ENCODE data around the gene PTCD2.

Gene PTCD2

DNA sequence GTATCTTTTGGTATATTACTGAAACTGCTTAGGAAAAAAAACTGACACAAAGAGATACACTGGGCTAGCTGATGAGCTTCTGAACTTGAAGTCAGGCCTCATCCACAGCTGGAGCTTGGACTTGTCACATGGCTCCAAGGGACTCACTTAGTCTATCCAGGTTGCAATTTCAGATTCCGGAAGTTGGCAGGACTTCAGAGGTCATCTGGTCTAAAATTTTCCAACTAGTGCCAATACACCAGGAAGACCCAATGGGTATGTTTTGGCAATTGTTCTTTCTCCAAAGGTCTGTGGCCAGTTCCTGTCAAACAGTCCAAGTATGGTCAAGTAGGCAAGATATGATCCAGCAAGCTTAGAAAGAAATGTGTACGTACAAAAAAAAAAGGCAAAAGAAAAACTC is 36.8 kb upstream of the PTCD2 start:
- TF ChIP-seq SPI1 (IDR thresholded peaks at IDR 0.05; ENCODE audit: low read depth, low read length) = no peak
- no peak for TF ChIP-seq POU2F2 (IDR thresholded peaks at IDR 0.05; ENCODE audit: low read depth, low read length)
- no peak for TF ChIP-seq TAF1 (IDR thresholded peaks at IDR 0.05; ENCODE audit: low read depth, low read length)
- TF ChIP-seq POLR2AphosphoS5 (IDR thresholded peaks at IDR 0.05; ENCODE audit: low read depth, low read length) = no peak
- no peak for TF ChIP-seq PAX5 (IDR thresholded peaks at IDR 0.05; ENCODE audit: insufficient read depth, low read length, severe bottlenecking)
- no peak for TF ChIP-seq POLR2A (IDR thresholded peaks at IDR 0.05; ENCODE audit: low read depth, low read length)
- FAIRE-seq (no peak), DNase-seq (ENCODE audit: insufficient read length, low spot score) (no peak)

DNA sequence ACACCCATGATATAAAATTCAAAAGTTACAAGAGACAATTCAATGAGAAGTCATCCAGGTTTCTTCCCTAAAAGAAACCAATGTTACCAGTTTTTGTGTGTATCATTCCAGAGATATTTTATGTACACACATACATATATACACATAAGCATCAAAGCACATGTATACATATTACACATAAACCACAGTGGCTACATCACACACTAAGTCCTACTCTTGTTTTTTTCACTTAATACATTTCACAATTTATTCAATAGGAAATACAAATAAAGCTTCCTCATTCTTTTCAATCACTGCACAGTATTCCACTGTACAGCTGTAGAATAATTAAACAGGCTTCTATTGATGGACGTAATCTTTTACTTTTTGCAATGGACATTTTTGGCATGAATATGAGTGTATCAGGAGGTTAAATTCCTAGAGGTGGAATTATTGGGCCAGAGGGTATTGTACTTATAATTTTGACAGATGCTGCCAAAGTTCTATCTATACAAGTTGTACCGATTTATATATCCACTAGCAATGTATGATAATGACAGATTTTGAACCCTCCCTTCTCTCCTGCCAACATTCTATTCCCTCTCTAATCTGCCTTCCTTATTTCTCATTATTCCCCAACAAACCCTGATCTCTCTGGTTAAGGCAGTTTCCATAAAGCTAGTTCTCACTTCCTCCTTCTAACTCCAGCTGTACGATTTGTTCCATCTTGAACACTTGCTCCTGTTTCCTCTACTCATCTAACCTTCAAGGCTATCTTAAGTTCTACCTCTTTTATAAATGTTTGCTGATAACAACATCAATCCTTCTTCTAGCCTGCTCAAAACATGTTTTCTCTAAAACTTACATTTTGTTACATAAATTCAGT is 35.4 kb upstream of the PTCD2 start:
- DNase-seq (ENCODE audit: insufficient read length, low spot score) (no peak), FAIRE-seq (peak; percentile 67)
- TF ChIP-seq POLR2A (IDR thresholded peaks at IDR 0.05; ENCODE audit: low read depth, low read length) (no peak), TAF1 (IDR thresholded peaks at IDR 0.05; ENCODE audit: low read depth, low read length) (no peak), SPI1 (IDR thresholded peaks at IDR 0.05; ENCODE audit: low read depth, low read length) (peak; percentile 88)

GRCh38 chr5:72285424-72285821 is 34.8 kb upstream of the PTCD2 start:
- no peak for DNase-seq (ENCODE audit: insufficient read length, low spot score)
- peak; percentile 55 for FAIRE-seq
- TF ChIP-seq PAX5 (IDR thresholded peaks at IDR 0.05; ENCODE audit: insufficient read depth, low read length, severe bottlenecking) (no peak), POLR2AphosphoS5 (IDR thresholded peaks at IDR 0.05; ENCODE audit: low read depth, low read length) (no peak), POLR2A (IDR thresholded peaks at IDR 0.05; ENCODE audit: low read depth, low read length) (no peak), SPI1 (IDR thresholded peaks at IDR 0.05; ENCODE audit: low read depth, low read length) (no peak), POU2F2 (IDR thresholded peaks at IDR 0.05; ENCODE audit: low read depth, low read length) (no peak), TAF1 (IDR thresholded peaks at IDR 0.05; ENCODE audit: low read depth, low read length) (no peak)

- DNase-seq (ENCODE audit: insufficient read length, low spot score) (no peak), FAIRE-seq (no peak)
- TF ChIP-seq SPI1 (IDR thresholded peaks at IDR 0.05; ENCODE audit: low read depth, low read length) (no peak), TAF1 (IDR thresholded peaks at IDR 0.05; ENCODE audit: low read depth, low read length) (no peak), PAX5 (IDR thresholded peaks at IDR 0.05; ENCODE audit: insufficient read depth, low read length, severe bottlenecking) (no peak), POU2F2 (IDR thresholded peaks at IDR 0.05; ENCODE audit: low read depth, low read length) (no peak), POLR2A (IDR thresholded peaks at IDR 0.05; ENCODE audit: low read depth, low read length) (no peak), POLR2AphosphoS5 (IDR thresholded peaks at IDR 0.05; ENCODE audit: low read depth, low read length) (no peak)
These were observed 33.4 kb upstream of the PTCD2 start for GRCh38 chr5:72286798-72287197.

- TF ChIP-seq TAF1 (IDR thresholded peaks at IDR 0.05; ENCODE audit: low read depth, low read length) (no peak), POU2F2 (IDR thresholded peaks at IDR 0.05; ENCODE audit: low read depth, low read length) (no peak), POLR2AphosphoS5 (IDR thresholded peaks at IDR 0.05; ENCODE audit: low read depth, low read length) (no peak), PAX5 (IDR thresholded peaks at IDR 0.05; ENCODE audit: insufficient read depth, low read length, severe bottlenecking) (no peak), SPI1 (IDR thresholded peaks at IDR 0.05; ENCODE audit: low read depth, low read length) (no peak), POLR2A (IDR thresholded peaks at IDR 0.05; ENCODE audit: low read depth, low read length) (no peak)
- DNase-seq (ENCODE audit: insufficient read length, low spot score) (no peak), FAIRE-seq (no peak)
These were observed 31.2 kb upstream of the PTCD2 start for GRCh38 chr5:72288924-72289323.

DNA sequence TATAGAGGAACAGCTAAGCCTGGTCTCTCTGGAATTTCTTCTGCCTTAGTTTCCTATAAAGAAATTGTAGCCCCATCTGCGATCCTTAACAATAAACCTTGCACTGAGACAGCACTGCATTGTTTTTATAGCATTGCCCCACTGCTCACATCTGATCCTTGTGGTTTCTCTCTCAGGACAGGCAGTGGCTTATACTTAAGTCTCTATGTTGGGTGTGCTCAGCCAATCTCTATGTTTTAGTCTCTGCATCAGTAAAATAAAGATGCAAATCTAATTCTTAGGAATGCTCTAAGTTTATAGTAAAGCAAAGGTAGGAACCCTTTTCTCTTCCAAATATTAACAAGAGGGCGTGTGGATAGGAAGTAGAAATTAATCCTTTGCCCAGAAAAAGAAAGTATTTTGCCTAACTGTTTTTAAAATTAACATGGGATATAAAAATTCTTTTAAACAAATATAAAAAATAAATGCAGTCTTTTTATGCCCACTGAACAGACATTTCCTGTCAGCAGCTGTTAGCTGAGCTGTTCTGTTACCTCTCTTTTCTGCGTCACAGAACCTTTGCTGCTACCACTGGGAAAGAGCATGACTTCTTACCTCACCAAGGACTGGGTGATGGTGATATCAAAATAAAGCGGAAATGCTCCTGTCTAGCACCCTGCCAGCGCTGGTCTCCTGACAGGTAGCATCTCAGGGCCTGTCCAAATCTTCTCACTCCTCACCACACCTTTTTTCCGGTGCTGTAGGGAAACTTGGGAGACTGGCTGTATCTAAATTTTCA is 29.6 kb upstream of the PTCD2 start:
- no peak for TF ChIP-seq POU2F2 (IDR thresholded peaks at IDR 0.05; ENCODE audit: low read depth, low read length)
- TF ChIP-seq POLR2AphosphoS5 (IDR thresholded peaks at IDR 0.05; ENCODE audit: low read depth, low read length) = no peak
- TF ChIP-seq TAF1 (IDR thresholded peaks at IDR 0.05; ENCODE audit: low read depth, low read length) = no peak
- no peak for TF ChIP-seq POLR2A (IDR thresholded peaks at IDR 0.05; ENCODE audit: low read depth, low read length)
- peak; percentile 39; the same call in 1 of the 2 replicates for TF ChIP-seq SPI1 (IDR thresholded peaks at IDR 0.05; ENCODE audit: low read depth, low read length)
- no peak for TF ChIP-seq PAX5 (IDR thresholded peaks at IDR 0.05; ENCODE audit: insufficient read depth, low read length, severe bottlenecking)
- DNase-seq (ENCODE audit: insufficient read length, low spot score) (no peak), FAIRE-seq (peak; percentile 35)

GRCh38 chr5:72291601-72292000 is 28.6 kb upstream of the PTCD2 start:
- TF ChIP-seq POLR2A (IDR thresholded peaks at IDR 0.05; ENCODE audit: low read depth, low read length) = no peak
- TF ChIP-seq PAX5 (IDR thresholded peaks at IDR 0.05; ENCODE audit: insufficient read depth, low read length, severe bottlenecking) = no peak
- FAIRE-seq (no peak), DNase-seq (ENCODE audit: insufficient read length, low spot score) (no peak)

DNA sequence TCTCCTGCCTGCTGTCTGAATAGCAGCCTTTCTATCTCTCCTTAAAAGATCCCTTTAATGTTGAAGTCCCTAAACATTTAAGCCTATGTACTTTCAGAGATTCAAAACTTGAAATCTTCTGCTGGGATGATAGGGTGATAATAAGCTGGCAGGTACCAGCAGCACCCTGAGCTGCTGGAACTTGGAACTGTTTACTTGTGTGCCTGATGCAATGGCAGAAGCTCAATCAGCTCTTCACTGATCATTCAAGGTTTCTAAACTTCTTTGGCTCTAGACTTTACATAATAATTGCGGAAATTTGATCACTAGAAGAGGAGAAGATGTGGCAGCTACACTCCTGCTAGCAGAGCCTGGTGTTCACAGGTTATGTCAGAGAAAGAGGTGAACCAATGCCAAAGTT is 27.8 kb upstream of the PTCD2 start:
- FAIRE-seq (no peak), DNase-seq (ENCODE audit: insufficient read length, low spot score) (no peak)
- TF ChIP-seq POLR2A (IDR thresholded peaks at IDR 0.05; ENCODE audit: low read depth, low read length) = no peak
- no peak for TF ChIP-seq POLR2AphosphoS5 (IDR thresholded peaks at IDR 0.05; ENCODE audit: low read depth, low read length)
- no peak for TF ChIP-seq SPI1 (IDR thresholded peaks at IDR 0.05; ENCODE audit: low read depth, low read length)
- TF ChIP-seq POU2F2 (IDR thresholded peaks at IDR 0.05; ENCODE audit: low read depth, low read length) = no peak
- TF ChIP-seq PAX5 (IDR thresholded peaks at IDR 0.05; ENCODE audit: insufficient read depth, low read length, severe bottlenecking) = no peak
- TF ChIP-seq TAF1 (IDR thresholded peaks at IDR 0.05; ENCODE audit: low read depth, low read length) = no peak

- no peak for TF ChIP-seq TAF1 (IDR thresholded peaks at IDR 0.05; ENCODE audit: low read depth, low read length)
- no peak for TF ChIP-seq POU2F2 (IDR thresholded peaks at IDR 0.05; ENCODE audit: low read depth, low read length)
- TF ChIP-seq POLR2A (IDR thresholded peaks at IDR 0.05; ENCODE audit: low read depth, low read length) = no peak
- no peak for TF ChIP-seq PAX5 (IDR thresholded peaks at IDR 0.05; ENCODE audit: insufficient read depth, low read length, severe bottlenecking)
- no peak for TF ChIP-seq POLR2AphosphoS5 (IDR thresholded peaks at IDR 0.05; ENCODE audit: low read depth, low read length)
- no peak for TF ChIP-seq SPI1 (IDR thresholded peaks at IDR 0.05; ENCODE audit: low read depth, low read length)
- FAIRE-seq (no peak), DNase-seq (ENCODE audit: insufficient read length, low spot score) (no peak)
These were observed 26.6 kb upstream of the PTCD2 start for GRCh38 chr5:72293495-72294055.

Measured in GM12891 (cell line).